Endothelial cell (in vitro differentiated cells): ENCODE results near the gene CDK18. TPM values are rescaled to one million over a fixed set of nuclear protein-coding genes. Genes with fewer than 3 reads are reported as not detected.
A peak's percentile ranks its signal among the peaks of the same experiment; 100 is the strongest.

Source experiments
- DNase-seq: peaks from one replicate; pipeline ENCODE4 v3.0.0; 2021; ENCODE audit warnings: low spot score
- H3K27ac Mint-ChIP-seq: one replicate; pipeline ENCODE4 v1.8.0; 2021; ENCODE audit warnings: mixed read lengths, inconsistent platforms; ENCODE audit not compliant: unreplicated experiment
- H3K27me3 Mint-ChIP-seq: one replicate; pipeline ENCODE4 v1.8.0; 2021; ENCODE audit warnings: mild to moderate bottlenecking, moderate library complexity, mixed read lengths, inconsistent platforms; ENCODE audit not compliant: unreplicated experiment
- H3K36me3 Mint-ChIP-seq: one replicate; pipeline ENCODE4 v1.8.0; 2021; ENCODE audit warnings: mild to moderate bottlenecking, low read depth, mixed read lengths, inconsistent platforms; ENCODE audit not compliant: unreplicated experiment
- H3K4me1 Mint-ChIP-seq: one replicate; pipeline ENCODE4 v1.8.0; 2021; ENCODE audit warnings: mild to moderate bottlenecking, mixed read lengths, inconsistent platforms; ENCODE audit not compliant: unreplicated experiment
- H3K4me3 Mint-ChIP-seq: one replicate; pipeline ENCODE4 v1.8.0; 2021; ENCODE audit warnings: mild to moderate bottlenecking, mixed read lengths, inconsistent platforms; ENCODE audit not compliant: unreplicated experiment
- H3K9me3 Mint-ChIP-seq: one replicate; pipeline ENCODE4 v1.8.0; 2021; ENCODE audit warnings: mixed read lengths, inconsistent platforms; ENCODE audit not compliant: unreplicated experiment
- total RNA-seq: library from RNA; stranded (reverse); fragmentation: NEBNext Ultra II Directional; extraction: Animal tissue kit (Norgen Biotek cat#: 25700); gene quantifications from one replicate; pipeline ENCODE4 v1.2.1, GENCODE V29; 2021; ENCODE audit not compliant: unreplicated experiment
- TF ChIP-seq, protein P1 (sequence below): fragments of 200-600 bp; sonication (generic); IDR thresholded peaks from one replicate; pipeline ENCODE4 v1.5.0; 2021; ENCODE audit warnings: antibody characterized with exemption; ENCODE audit not compliant: unreplicated experiment

CDK18 gene
- total RNA-seq, 1 donor from 2014 or later: 12.4 TPM

DNA sequence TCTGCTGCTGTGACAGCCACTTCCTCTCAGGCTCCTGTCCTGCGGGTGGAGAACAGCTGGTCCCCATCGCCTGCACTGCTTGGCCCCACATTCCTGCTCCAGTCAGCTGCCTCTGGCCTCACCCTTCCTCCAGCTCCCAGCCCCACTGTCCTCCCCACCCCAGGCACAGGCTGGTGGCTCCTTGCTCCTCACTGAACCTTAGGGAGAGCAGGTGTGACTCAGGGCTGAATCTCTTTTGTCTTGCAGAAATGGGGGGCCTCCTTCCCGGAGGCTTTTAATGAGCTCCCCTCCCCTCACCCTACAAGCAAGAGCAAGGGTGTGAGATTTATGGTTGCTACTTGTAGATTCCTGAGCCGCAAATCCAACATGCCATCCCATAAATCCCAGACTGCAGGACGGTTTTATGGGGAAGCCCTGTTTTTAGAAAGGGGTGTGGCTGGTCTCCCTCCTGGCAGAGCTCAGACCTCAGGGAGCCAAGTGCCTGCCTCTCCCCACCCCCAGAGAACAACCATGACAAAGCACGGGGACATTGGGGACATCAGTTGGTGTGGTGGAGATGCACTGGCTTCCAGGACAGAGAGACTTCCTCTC is 15.2 kb downstream of the CDK18 start:
- TF ChIP-seq, protein P1, sequence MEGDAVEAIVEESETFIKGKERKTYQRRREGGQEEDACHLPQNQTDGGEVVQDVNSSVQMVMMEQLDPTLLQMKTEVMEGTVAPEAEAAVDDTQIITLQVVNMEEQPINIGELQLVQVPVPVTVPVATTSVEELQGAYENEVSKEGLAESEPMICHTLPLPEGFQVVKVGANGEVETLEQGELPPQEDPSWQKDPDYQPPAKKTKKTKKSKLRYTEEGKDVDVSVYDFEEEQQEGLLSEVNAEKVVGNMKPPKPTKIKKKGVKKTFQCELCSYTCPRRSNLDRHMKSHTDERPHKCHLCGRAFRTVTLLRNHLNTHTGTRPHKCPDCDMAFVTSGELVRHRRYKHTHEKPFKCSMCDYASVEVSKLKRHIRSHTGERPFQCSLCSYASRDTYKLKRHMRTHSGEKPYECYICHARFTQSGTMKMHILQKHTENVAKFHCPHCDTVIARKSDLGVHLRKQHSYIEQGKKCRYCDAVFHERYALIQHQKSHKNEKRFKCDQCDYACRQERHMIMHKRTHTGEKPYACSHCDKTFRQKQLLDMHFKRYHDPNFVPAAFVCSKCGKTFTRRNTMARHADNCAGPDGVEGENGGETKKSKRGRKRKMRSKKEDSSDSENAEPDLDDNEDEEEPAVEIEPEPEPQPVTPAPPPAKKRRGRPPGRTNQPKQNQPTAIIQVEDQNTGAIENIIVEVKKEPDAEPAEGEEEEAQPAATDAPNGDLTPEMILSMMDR: no peak
- H3K4me1 Mint-ChIP-seq: peaks cover 7% of the 10 kb centered on the region
- no peak overlapping the region for H3K4me3 Mint-ChIP-seq
- peak overlapping the region; percentile 49 for H3K27ac Mint-ChIP-seq
- peaks cover 10% of the 10 kb centered on the region for H3K36me3 Mint-ChIP-seq
- H3K27me3 Mint-ChIP-seq: peaks cover 7% of the 10 kb centered on the region
- no peaks in the 10 kb centered on the region for H3K9me3 Mint-ChIP-seq
- no peak for DNase-seq

DNA sequence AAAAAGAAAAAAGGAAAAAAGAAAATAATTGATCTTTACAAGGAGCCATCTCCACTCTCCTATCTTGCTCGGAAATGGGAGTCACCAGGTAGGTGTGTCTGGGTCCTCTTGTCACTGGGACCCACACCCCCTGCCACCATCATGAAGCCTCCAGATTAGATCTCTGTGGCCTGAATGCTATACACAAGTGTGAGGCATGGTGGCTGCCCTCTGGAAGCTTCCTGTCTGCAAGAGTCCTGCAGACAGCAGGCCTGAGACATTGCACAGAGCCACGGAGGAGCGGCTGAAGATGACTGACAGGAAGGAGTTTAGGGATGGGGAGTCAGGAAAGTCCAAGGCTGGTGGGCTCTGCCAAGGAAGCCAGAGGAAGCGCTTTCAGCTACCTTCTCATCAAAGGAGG is 16.2 kb downstream of the CDK18 start:
- no peak for DNase-seq
- Mint-ChIP-seq H3K4me3 (no peak overlapping the region), H3K9me3 (no peaks in the 10 kb centered on the region), H3K4me1 (peaks cover 3% of the 10 kb centered on the region), H3K36me3 (peaks cover 10% of the 10 kb centered on the region), H3K27me3 (peaks cover 9% of the 10 kb centered on the region), H3K27ac (no peak overlapping the region)
- TF ChIP-seq, protein P1: no peak

DNA sequence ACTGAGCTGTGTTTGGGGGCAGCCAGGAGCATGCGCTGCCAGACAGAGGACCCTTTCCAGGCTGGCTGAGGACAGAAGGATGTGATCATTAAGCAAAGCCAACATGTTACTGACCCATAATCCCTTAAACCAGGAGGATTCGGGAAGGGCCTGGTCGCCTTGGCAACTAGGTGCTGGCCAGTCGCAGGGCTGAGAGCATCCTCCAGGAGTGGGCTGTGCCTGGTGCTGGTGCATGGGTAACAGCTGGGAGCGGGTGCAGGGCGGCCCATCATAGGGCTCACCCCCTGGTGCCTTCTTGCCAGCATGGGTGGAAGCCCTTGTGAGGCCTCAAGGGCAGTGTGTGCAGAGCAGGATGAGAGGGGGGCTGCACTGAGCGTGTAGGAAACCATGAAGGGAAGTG is 17.2 kb downstream of the CDK18 start:
- peaks cover 5% of the 10 kb centered on the region for H3K4me1 Mint-ChIP-seq
- peaks cover 10% of the 10 kb centered on the region for H3K36me3 Mint-ChIP-seq
- TF ChIP-seq, protein P1: no peak
- DNase-seq: no peak
- no peaks in the 10 kb centered on the region for H3K9me3 Mint-ChIP-seq
- no peak overlapping the region for H3K27ac Mint-ChIP-seq
- H3K4me3 Mint-ChIP-seq: no peak overlapping the region
- H3K27me3 Mint-ChIP-seq: peaks cover 12% of the 10 kb centered on the region

DNA sequence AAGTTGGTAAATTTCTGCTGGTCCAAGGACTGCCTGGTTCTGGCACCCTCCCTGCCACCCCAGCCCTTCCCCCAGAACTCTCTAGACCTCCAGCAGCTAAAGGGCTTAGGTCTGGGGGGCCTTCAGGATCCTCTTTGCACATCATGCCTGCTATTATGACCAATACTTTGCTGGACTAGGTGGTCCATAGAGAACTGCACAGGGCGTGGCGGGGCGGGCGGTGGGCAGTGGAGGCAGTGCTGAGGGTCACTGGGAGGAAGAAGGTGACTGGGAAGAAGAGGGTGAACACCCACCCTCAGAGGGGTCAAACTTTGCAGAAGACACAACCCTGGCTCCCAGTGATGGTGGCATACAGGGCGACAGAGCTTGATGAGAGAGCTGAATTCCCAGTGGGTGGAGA is 18.2 kb downstream of the CDK18 start:
- Mint-ChIP-seq H3K27me3 (peaks cover 10% of the 10 kb centered on the region), H3K4me3 (no peak overlapping the region), H3K27ac (no peak overlapping the region), H3K4me1 (peaks cover 5% of the 10 kb centered on the region), H3K36me3 (peaks cover 7% of the 10 kb centered on the region), H3K9me3 (no peaks in the 10 kb centered on the region)
- DNase-seq: no peak
- TF ChIP-seq, protein P1: no peak

DNA sequence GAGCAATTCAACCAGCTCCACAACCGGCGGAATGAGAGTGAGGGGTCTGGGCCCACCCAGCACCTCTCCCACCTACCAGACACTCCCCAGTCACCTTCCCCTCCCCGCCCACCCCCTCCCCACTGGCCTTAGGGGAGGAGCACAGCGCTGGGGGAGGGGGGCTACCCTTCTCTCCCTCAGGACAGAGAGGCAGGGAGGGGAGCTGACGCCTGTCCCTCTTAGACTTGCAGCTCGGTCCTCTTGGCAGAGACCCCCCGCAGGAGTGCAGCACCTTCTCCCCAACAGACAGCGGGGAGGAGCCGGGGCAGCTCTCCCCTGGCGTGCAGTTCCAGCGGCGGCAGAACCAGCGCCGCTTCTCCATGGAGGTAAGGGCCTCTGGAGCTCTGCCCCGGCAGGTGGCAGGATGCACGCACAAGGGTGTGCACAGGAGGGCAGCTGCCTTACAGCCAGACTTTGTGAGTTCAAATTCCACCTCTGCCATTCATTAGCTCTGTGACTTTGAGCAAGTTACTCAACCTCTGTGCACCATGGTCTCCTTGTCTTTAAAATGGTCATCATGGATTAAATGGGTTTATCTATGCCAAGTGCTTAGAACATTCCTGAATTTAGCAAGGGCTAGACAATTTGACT is 18.9 kb downstream of the CDK18 start:
- H3K4me1 Mint-ChIP-seq: peaks cover 9% of the 10 kb centered on the region
- peaks cover 10% of the 10 kb centered on the region for H3K27me3 Mint-ChIP-seq
- H3K9me3 Mint-ChIP-seq: no peaks in the 10 kb centered on the region
- H3K27ac Mint-ChIP-seq: no peak overlapping the region
- DNase-seq: no peak
- TF ChIP-seq, protein P1: no peak
- no peak overlapping the region for H3K4me3 Mint-ChIP-seq
- H3K36me3 Mint-ChIP-seq: peaks cover 3% of the 10 kb centered on the region
